ENCODE results near the gene NSUN2.

GRCh38 chr5:6570530-6570929 lies 62.3 kb downstream of the NSUN2 start:
- no peak for TF ChIP-seq POLR2A (IDR thresholded peaks at IDR 0.05)
- no peak for TF ChIP-seq CTCF (IDR thresholded peaks at IDR 0.05)

All from uterus (tissue), 2 donors.